HG03139 (cell line): Measurements from ENCODE around the gene DBX2.
"Not testable (repeated sequence)": the region's sequence is repeated elsewhere in the genome, so short reads cannot be mapped to it uniquely, and the experiment has no call there.

ENCODE experiments used
- ATAC-seq: cut with Tn5 transposase; IDR thresholded peaks from one replicate; pipeline ENCODE4 v1.9.1; 2021; ENCODE audit not compliant: unreplicated experiment

DBX2 gene

DNA sequence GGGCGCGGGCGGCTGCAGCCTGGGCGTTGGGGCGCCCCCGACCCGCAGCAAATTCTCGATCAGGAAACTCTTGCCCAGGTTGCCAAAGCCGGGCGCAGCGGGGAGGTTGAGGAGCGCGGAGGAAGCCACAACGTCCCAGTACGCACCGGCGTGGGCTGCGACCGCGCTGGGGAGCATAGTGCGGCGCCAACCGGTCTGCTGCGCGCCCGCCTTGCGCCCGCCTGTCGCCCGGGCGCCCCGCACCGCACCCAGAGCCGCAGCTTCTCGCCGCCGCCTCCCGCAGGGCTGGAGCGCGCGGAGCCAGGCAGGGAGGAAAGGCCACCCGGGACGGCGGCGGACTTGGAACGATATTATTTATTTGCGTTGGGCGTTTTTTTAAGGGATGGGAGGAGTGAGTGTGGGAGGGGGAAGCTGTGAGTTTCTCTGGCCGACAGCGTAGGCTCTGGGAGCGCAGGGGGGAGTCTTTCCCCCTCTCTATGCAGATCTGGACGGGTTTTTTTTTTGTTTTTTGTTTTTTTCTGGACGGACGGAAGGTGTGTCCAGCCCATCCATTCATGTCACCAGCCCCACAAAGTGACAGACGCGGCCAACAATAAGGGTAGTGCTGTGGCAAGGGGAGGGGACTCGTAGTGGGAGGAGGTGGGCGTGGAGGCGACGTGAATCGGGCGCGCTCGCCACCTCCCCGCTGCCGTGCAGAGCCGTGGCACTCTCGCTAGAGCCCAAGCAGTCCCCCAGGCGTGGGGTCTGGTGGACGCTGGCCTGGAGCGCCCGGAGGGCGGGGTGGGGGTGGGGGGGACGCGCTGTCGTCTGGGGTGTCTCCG lies at the start of gene DBX2:
Gene DBX2 (minus strand): TSS at position 349 of the 821 bp plus-strand sequence. CDS start 172 bp downstream, at position 177.
- ATAC-seq = no peak

DNA sequence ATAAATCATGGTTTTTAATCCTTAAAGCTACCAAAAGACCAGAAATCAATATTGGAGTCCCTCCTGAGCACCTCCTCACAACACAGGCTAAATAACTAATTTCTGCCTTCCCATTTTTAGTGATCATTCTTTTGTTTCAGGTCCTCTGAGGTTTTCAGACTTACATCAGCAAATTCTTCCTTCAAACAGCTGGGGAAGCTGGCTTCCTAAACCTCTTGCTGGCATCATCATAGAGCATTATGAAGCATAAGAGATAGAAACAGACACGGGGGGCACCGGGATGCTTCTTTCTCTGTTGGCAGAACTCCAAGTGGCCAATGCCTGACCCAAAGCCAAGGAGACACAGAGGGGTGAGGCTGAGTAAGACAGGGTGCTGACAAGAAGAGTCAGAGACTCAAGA lies 47.9 kb upstream of the DBX2 start:
- no peak for ATAC-seq

DNA sequence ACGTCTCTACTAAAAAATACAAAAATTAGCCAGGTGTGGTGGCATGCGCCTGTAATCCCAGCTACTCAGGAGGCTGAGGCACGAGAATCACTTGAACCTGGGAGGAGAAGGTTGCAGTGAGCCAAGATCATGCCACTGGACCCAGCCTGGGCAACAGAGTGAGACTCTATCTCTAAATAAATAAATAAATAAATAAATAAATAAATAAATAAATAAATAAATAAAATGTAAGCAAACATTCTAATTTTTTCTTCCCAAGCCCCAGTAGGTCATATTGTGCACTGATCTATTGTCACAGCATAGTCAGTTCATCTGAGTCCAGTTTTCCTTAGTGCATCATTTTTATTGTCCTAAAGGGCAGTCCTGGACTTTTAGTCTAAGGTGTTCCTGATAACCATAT lies 44.5 kb upstream of the DBX2 start:
- ATAC-seq = not testable (repeated sequence)

- no peak for ATAC-seq
These were observed 42.2 kb upstream of the DBX2 start for GRCh38 chr12:45093051-45093450.

DNA sequence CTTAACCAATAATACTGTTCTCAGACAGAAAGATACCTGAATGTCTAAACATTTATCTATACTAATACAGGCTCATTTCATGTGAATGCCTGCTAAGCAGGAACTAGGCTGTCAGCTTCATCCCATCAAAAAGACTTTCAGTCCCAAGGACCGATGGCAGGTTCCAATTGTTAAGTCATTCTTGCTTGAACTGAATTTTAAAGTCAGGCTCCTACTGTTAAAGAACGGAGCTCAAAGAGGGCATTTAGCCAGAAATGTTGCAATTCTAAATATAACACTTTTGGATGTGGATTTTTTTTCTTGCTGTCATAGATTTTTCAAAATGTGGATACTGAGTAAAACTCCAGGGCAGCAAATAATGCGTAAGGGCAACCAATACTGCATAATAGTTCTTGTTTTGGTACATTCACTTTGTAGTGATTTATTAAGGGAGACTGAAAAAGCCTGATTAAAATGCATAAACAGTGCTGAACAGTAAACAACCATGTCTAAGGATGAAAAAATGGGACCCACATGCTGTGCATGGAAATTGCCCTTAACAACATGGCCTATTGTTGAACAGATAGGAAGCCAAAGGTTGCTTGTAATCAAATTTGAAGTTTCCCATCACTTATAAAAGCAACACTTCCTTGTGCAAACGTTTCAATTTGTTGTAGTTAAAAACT lies 38.6 kb upstream of the DBX2 start:
- no peak for ATAC-seq

DNA sequence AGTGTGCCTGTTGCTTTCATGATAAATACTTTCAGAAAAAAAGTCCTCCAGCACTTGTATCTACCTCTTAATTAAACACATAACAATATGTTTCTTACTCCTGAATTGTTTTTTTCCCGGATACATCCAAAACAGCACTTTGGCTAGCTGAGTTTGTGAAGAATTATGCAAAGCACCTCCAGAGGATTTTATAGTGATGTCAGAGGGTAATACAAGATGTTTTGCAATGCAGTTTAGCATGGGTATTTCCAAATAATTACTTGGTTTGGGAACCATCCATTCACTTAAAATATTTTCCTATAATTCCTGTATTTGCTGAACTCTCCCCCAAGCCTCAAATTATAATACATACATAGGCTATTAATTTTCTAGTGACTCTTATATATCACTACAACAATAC lies 37.7 kb upstream of the DBX2 start:
- ATAC-seq = no peak

- not testable (repeated sequence) for ATAC-seq
These were observed 33.3 kb upstream of the DBX2 start for GRCh38 chr12:45084248-45084647.

DNA sequence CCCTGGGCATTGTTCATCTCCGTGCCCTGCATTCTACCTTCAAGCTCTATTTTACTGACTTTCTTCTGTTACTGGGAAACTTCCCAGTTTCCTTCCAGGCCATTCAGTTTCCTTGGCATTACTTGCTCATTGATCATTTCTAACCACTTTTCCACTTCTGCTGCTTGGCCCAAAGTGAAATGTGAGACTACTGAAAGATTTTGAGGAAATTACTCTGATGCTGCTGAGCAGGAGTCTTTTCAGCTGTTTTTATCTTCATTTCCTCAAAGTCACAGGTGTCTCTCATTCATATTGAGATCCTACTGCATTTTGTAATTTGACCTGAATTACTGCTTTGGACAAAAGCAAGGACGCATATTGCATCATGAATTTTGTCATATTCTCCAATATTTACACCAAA lies 26.4 kb upstream of the DBX2 start:
- ATAC-seq = no peak

GRCh38 chr12:45076417-45077026 lies 25.6 kb upstream of the DBX2 start:
- ATAC-seq = no peak

- ATAC-seq = no peak
These were observed 24.8 kb upstream of the DBX2 start for GRCh38 chr12:45075587-45076282.

- no peak for ATAC-seq
These were observed 14.3 kb upstream of the DBX2 start for GRCh38 chr12:45065125-45065626.

- ATAC-seq = no peak
These were observed 10.1 kb upstream of the DBX2 start for GRCh38 chr12:45060976-45061375.

GRCh38 chr12:45051572-45052125 lies 750 bp upstream of the DBX2 start:
- no peak for ATAC-seq

DNA sequence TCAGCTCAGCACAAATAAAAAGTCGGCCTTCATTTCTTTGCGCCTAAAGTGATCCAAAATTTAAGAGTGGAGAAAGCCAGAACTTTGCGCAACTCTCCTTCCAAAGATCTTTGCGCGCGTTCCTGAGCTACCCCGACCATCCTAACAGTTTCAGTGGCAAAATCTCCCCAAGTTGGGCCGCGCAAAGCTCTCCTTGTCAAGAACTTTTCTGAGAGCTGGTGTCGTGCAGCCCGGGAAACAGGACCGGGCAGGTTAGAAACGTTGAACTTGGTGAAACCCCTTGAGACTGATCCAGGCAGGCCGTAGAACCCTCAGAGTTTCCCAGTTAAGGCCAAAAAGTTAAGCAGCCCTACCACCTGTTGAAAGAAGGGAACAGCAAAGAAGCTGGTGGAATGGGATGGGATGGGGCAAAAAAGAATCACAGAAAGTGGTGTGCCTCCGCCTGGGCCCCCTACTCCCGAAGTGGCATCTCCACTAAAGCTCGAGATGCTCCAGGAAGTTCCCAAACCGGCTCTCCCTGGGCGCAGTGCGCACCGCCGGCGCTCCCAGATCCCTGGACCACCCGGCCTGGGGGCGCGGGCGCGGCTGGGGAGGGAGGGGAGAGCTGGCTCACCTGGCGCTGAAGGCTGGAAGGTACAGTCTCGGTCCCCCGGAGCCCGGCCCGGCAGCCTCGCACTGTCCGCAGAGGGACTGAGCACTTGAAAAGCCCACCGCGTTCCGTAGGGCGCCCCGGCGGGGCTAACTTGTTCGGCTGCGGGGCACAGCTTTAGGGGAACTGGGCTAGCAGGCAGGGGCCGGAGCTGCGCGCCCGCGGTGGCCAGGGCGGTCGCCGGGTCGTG lies 768 bp downstream of the DBX2 start:
- ATAC-seq = no peak

DNA sequence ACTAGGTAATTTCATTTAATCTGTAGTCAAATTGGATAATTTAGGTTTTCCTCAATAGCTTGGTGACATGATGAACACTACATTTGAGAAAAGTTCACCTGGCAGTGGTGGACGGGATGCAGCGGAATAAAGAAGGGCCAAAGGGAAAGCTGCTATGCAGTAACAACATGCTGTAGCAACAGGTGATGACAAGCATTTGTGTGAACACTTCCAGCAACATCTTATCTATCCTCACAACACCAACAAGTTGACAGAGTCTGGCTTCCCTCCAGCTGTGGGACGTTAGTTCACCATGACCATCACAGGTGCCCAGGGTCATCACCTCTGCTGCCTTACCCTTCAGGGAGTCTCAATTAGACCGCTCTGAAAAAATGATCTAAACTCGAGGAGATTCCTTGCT lies 8.3 kb downstream of the DBX2 start:
- no peak for ATAC-seq

GRCh38 chr12:45040977-45041376 lies 9.9 kb downstream of the DBX2 start:
- ATAC-seq = no peak

- no peak for ATAC-seq
These were observed 11.1 kb downstream of the DBX2 start for GRCh38 chr12:45039757-45040156.

DNA sequence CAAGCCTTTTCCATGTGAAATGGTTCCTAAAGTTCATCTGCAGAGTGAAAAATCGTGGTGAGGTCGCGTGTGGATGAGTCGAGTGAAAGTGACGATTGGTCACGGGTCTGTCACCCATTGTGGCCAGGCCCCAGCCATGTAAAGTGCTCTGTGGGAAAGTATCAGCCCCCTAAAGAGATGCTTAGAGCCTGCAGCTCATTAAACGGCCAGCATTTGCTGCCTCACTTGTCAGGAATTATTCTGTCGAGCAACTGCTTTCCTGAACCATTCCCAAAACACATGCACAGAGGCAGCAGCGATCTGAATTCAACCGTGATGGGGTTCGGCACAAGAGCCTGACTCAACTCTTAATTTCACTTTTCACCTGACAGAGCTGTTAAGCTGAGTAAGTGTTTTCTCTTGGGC lies 16.0 kb downstream of the DBX2 start:
- ATAC-seq = no peak

- ATAC-seq = no peak
These were observed 33.0 kb downstream of the DBX2 start for GRCh38 chr12:45017916-45018315.

DNA sequence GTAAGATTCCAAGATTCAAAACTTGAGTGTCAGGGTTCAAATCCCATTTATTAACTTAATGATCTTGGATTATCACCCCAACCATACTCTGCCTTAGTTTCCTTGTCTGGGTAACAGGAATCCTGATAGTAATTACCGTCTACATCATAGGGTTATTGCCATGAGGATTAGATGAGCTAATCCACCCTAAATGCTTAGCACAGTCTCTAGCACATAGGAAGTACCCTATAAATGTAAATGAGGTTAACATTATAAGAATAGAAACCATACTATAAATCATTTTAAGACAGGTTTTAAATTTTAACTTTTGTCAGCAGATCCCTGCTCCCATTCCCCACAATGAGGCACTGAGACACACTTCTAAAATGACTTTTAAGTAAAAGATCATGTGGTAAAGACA lies 36.5 kb downstream of the DBX2 start:
- no peak for ATAC-seq
